Endodermal cell (in vitro differentiated cells): ENCODE data around the gene TRIO. TPM values are rescaled to one million over a fixed set of nuclear protein-coding genes. Genes with fewer than 3 reads are reported as not detected.

Source experiments
- DNase-seq: peaks from one replicate; pipeline ENCODE4 v3.0.0-alpha.2; 2017
- H3K27ac ChIP-seq: 2 replicates; pipeline ENCODE4 v1.5.1; 2013; ENCODE audit warnings: mild to moderate bottlenecking, low read depth, low read length, moderate library complexity
- H3K27me3 ChIP-seq: 2 replicates; pipeline ENCODE4 v1.6.1; 2013; ENCODE audit warnings: mild to moderate bottlenecking, low read length, moderate library complexity; ENCODE audit not compliant: insufficient read depth, control insufficient read depth, poor library complexity, severe bottlenecking
- H3K36me3 ChIP-seq: 2 replicates; pipeline ENCODE4 v1.7.0; 2013; ENCODE audit warnings: mild to moderate bottlenecking, low read length, moderate library complexity; ENCODE audit not compliant: control insufficient read depth, insufficient read depth
- H3K4me1 ChIP-seq: one replicate; pipeline ENCODE4 v1.7.0; 2013; ENCODE audit warnings: low read length; ENCODE audit not compliant: control insufficient read depth, insufficient read depth
- H3K4me3 ChIP-seq: 2 replicates; pipeline ENCODE4 v1.5.1; 2013; ENCODE audit warnings: mild to moderate bottlenecking, low read length, moderate library complexity
- H3K9ac ChIP-seq: 2 replicates; pipeline ENCODE4 v1.6.1; 2013; ENCODE audit warnings: mild to moderate bottlenecking, low read length, moderate library complexity; ENCODE audit not compliant: poor library complexity, severe bottlenecking; ENCODE audit errors: extremely low read depth
- H3K9me3 ChIP-seq: 2 replicates; pipeline ENCODE4 v1.6.1; 2013; ENCODE audit warnings: mild to moderate bottlenecking, low read length, moderate library complexity; ENCODE audit not compliant: control insufficient read depth
- H3K27ac Mint-ChIP-seq: 2 replicates; pipeline ENCODE4 v1.8.0; 2020; ENCODE audit warnings: mixed read lengths
- H3K27me3 Mint-ChIP-seq: 2 replicates; pipeline ENCODE4 v1.8.0; 2021; ENCODE audit warnings: mild to moderate bottlenecking, mixed read lengths; ENCODE audit not compliant: insufficient read depth
- H3K36me3 Mint-ChIP-seq: 2 replicates; pipeline ENCODE4 v1.8.0; 2020; ENCODE audit warnings: low read depth, mixed read lengths
- H3K4me1 Mint-ChIP-seq: 2 replicates; pipeline ENCODE4 v1.8.0; 2020; ENCODE audit warnings: mixed read lengths
- H3K4me3 Mint-ChIP-seq: 2 replicates; pipeline ENCODE4 v1.8.0; 2020; ENCODE audit warnings: mild to moderate bottlenecking, moderate library complexity, mixed read lengths
- H3K9me3 Mint-ChIP-seq: 2 replicates; pipeline ENCODE4 v1.8.0; 2020; ENCODE audit warnings: mild to moderate bottlenecking, mixed read lengths
- CTCF ChIP-seq: fragments of 200-600 bp; sonication (generic); conservative IDR thresholded peaks from 2 replicates; pipeline ENCODE4 v1.5.0; 2021; ENCODE audit warnings: antibody characterized with exemption, mild to moderate bottlenecking
- WGBS, 2 experiments: methylation state at CpG; one replicate each; pipeline versions ENCODE4 v1.1.5 to v1.1.7; 2013; ENCODE audit warnings: missing lambda C conversion rate in 2 of 2, mixed read lengths in 1 of 2; ENCODE audit not compliant: insufficient coverage in 1 of 2, insufficient read length in 1 of 2; 5-methylcytosine and 5-hydroxymethylcytosine counted together
- total RNA-seq, 2 donors: library from RNA; stranded (reverse); fragmentation: NEBNext Ultra II Directional in 1 of 2; extraction: Animal tissue kit (Norgen Biotek cat#: 25700) in 1 of 2; gene quantifications; 2 replicates in 1 of 2; 3 replicates in 1 of 2; pipeline ENCODE4 v1.2.1, GENCODE V29; 2021

Gene TRIO
- total RNA-seq, 2 donors from 2014 or later = 88.3 to 109 TPM

DNA sequence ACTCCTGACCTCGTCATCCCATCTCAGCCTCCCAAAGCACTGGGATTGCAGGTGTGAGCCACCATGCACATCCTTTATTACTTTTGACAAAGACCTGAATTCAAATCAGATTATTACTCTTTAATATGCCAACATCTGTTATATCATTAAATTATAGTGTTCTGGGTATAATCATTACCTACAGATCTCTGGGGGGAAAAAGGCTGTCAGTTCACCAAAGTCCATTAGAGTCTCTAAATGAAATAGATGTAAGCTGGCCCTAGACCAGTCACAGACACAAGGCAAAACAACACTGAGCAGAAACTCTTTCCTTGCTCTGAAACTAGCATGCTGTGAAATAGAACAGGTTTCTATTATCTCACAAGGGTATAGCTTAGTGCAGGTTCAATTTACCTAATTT, 21.6 kb upstream of the TRIO start:
- no peak for DNase-seq
- Mint-ChIP-seq H3K9me3 (no peaks in the 10 kb centered on the region), H3K36me3 (no peaks in the 10 kb centered on the region), H3K27me3 (peaks cover 27% of the 10 kb centered on the region), H3K4me1 (peaks cover 18% of the 10 kb centered on the region), H3K4me3 (no peak overlapping the region), H3K27ac (no peak overlapping the region)
- no peak overlapping the region for H3K27ac ChIP-seq
- no peak overlapping the region for H3K4me3 ChIP-seq
- no peak for TF ChIP-seq CTCF
- 96% methylated on average over 1 of the region's 1 CpG; no CpG with 5 or more reads in 1 of the 2 experiments for WGBS, 2 experiments
- H3K4me1 ChIP-seq = peaks cover 15% of the 10 kb centered on the region
- H3K9ac ChIP-seq = no peak overlapping the region
- H3K9me3 ChIP-seq = no peaks in the 10 kb centered on the region
- H3K27me3 ChIP-seq = peaks cover 11% of the 10 kb centered on the region
- no peaks in the 10 kb centered on the region for H3K36me3 ChIP-seq

GRCh38 chr5:14122089-14122488, 21.1 kb upstream of the TRIO start:
- H3K27ac ChIP-seq = no peak overlapping the region
- peaks cover 15% of the 10 kb centered on the region for H3K4me1 ChIP-seq
- no peaks in the 10 kb centered on the region for H3K9me3 ChIP-seq
- 95 to 96% methylated on average over 4 of the region's 4 CpGs for whole genome bisulfite sequencing, 2 experiments
- Mint-ChIP-seq H3K36me3 (no peaks in the 10 kb centered on the region), H3K4me1 (peaks cover 18% of the 10 kb centered on the region), H3K4me3 (no peak overlapping the region), H3K27ac (no peak overlapping the region), H3K27me3 (peaks cover 30% of the 10 kb centered on the region), H3K9me3 (no peaks in the 10 kb centered on the region)
- peaks cover 15% of the 10 kb centered on the region for H3K27me3 ChIP-seq
- no peak overlapping the region for H3K9ac ChIP-seq
- no peak for TF ChIP-seq CTCF
- no peaks in the 10 kb centered on the region for H3K36me3 ChIP-seq
- DNase-seq = no peak
- H3K4me3 ChIP-seq = no peak overlapping the region

DNA sequence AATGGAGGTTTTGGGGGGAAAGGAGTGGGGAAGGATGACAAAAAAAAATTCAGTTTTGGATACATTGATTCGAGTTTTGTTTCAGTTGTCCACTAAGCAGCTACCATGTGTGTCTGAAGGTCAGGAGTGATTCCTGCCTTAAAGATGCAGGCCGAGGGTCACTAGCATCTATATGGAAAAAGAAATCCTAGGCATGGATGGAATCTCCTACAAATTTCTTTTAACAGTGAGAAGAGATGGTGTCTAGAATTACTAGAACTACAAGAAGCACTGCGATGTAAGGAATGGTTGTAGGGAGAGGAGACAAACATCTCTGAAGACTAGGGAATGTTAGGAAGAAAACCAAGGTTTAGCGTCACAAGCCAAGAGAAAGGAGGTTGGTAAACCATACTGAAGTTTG, 19.6 kb upstream of the TRIO start:
- Histone ChIP-seq H3K9me3 (no peaks in the 10 kb centered on the region), H3K4me1 (peaks cover 10% of the 10 kb centered on the region), H3K36me3 (no peaks in the 10 kb centered on the region), H3K4me3 (no peak overlapping the region), H3K27me3 (peaks cover 26% of the 10 kb centered on the region), H3K27ac (no peak overlapping the region), H3K9ac (no peak overlapping the region)
- WGBS, 2 experiments = 95 to 100% methylated on average over 4 of the region's 4 CpGs
- peaks cover 33% of the 10 kb centered on the region for H3K27me3 Mint-ChIP-seq
- no peaks in the 10 kb centered on the region for H3K36me3 Mint-ChIP-seq
- no peak for TF ChIP-seq CTCF
- no peak for DNase-seq
- H3K4me1 Mint-ChIP-seq = peaks cover 15% of the 10 kb centered on the region
- H3K27ac Mint-ChIP-seq = no peak overlapping the region
- no peaks in the 10 kb centered on the region for H3K9me3 Mint-ChIP-seq
- H3K4me3 Mint-ChIP-seq = no peak overlapping the region
